GM10248 (cell line): ENCODE results near the gene WDR49.

Experiments
- CTCF ChIA-PET: fragments of 300-600 bp; sonication (Branson Sonifier 250); formaldehyde crosslinking; extraction: SDS; loops from one replicate; lab custom pipeline; 2021; ENCODE audit warnings: antibody characterized with exemption; lab: Yijun Ruan, JAX
- POLR2A ChIA-PET: fragments of 350-650 bp; sonication (Branson Sonifier 250); formaldehyde crosslinking; extraction: SDS; loops from one replicate; lab custom pipeline; 2020; ENCODE audit warnings: antibody characterized with exemption; lab: Yijun Ruan, JAX
- DNase-seq: peaks from one replicate; pipeline ENCODE4 v3.0.0; 2012; ENCODE audit errors: extremely low spot score
- CTCF ChIP-seq: IDR thresholded peaks from 2 replicates; pipeline ENCODE4 v1.5.1; 2012; ENCODE audit warnings: mild to moderate bottlenecking, low read depth; ENCODE audit errors: extremely low read depth, missing control alignments, control extremely low read depth

The WDR49 gene

GRCh38 chr3:167441256-167441655 lies 212.5 kb downstream of the WDR49 start:
- CTCF ChIA-PET: no interaction called here
- POLR2A ChIA-PET: no interaction called here
- no peak for TF ChIP-seq CTCF
- no peak for DNase-seq

DNA sequence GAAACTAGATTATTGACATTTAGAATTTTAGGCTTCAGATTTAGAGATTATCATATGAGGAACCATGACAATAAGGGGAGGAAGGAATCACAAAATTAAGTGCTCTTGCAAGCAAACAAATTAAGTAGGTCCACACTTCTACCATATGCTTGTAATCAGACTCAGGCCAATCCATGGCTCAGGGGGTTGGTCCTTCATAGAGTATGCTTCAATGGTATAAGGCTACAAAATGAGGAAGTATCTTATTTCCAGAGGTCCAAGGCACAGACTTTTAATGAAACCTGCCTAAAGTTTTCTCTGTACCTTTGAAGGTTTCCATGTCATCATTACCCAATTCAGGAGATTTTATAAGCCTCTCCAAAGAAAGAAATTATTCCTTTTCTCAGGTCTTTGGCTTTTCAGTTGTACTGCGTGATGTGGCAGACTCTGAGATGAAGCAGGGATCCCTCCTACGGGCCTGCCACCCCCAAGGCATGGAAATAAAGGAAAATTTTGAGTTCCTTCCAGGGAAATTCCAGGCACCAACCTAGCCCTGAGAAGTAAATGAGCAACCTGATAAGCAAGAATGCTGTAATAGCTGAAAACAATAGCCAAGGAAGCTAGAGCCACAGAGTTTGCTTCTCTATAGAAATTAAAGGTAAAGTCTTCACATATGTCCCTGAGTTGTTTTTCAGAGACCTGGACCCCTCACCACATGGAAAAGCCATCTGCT lies 216.2 kb downstream of the WDR49 start:
- ChIA-PET POLR2A (no interaction called here), CTCF (interaction anchor here (0.8 kb wide), 1 partner anchor 14 kb away, joined by 3 read pairs; no protein-coding TSS in a partner anchor)
- no peak for DNase-seq
- TF ChIP-seq CTCF: no peak
